Measurements from ENCODE around the gene HLA-B. TPM values are rescaled to one million over a fixed set of nuclear protein-coding genes. Genes with fewer than 3 reads are reported as not detected.

The HLA-B gene
- polyA plus RNA-seq, 3 donors, result 5,055 to 6,999 (median 6,126) TPM

DNA sequence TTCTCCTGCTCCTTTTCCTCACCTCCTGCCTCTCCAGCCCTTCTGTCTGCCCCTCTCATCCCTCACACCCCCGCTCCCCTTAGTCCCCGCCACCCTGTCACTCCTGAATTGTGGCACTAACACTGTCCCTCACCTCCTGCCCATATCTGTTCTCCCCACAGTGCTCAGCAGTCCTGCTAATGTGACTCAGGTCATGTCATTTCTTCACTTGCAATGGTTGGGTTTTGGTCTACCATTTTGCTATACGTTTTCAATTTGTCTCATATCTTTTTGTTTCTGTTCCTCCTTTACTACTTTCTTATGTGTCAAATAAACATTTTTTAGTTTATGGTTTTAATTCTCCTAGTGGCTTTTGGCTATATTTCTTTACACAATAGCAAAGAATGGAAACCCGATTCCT, 1.3 kb upstream of the HLA-B start:
- H3K4me3 Mint-ChIP-seq, result peak overlapping the region; percentile 95 to 97
- H2AFZ ChIP-seq (ENCODE audit: insufficient read depth, low read depth, low read length, poor library complexity, severe bottlenecking), result peak overlapping the region; percentile 53
- peaks cover 34% of the 10 kb centered on the region for H4K20me1 ChIP-seq (ENCODE audit: insufficient read depth, low read length)
- TF ChIP-seq, protein P1, sequence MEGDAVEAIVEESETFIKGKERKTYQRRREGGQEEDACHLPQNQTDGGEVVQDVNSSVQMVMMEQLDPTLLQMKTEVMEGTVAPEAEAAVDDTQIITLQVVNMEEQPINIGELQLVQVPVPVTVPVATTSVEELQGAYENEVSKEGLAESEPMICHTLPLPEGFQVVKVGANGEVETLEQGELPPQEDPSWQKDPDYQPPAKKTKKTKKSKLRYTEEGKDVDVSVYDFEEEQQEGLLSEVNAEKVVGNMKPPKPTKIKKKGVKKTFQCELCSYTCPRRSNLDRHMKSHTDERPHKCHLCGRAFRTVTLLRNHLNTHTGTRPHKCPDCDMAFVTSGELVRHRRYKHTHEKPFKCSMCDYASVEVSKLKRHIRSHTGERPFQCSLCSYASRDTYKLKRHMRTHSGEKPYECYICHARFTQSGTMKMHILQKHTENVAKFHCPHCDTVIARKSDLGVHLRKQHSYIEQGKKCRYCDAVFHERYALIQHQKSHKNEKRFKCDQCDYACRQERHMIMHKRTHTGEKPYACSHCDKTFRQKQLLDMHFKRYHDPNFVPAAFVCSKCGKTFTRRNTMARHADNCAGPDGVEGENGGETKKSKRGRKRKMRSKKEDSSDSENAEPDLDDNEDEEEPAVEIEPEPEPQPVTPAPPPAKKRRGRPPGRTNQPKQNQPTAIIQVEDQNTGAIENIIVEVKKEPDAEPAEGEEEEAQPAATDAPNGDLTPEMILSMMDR (IDR thresholded peaks at IDR 0.05), result no peak
- H3K4me1 Mint-ChIP-seq, result peaks cover 40% of the 10 kb centered on the region
- H3K4me2 ChIP-seq (replicated peaks; ENCODE audit: extremely low read depth, low read length, poor library complexity, severe bottlenecking), result peak overlapping the region; percentile 69
- no peaks in the 10 kb centered on the region for H3K27me3 ChIP-seq (ENCODE audit: control insufficient read depth in 2 of 2, insufficient read depth in 2 of 2, low read length in 2 of 2)
- DNase-seq, result peak in 2 of 3 donors; percentile 34 to 38
- no peaks in the 10 kb centered on the region for H3K9me3 ChIP-seq (replicated peaks in 1 of 2; ENCODE audit: control insufficient read depth in 1 of 2, insufficient read depth in 1 of 2, low read length in 2 of 2)
- H3K36me3 ChIP-seq (replicated peaks in 1 of 2; ENCODE audit: control insufficient read depth in 1 of 2, insufficient read depth in 2 of 2, low read length in 2 of 2), result peaks cover 27 to 28% of the 10 kb centered on the region in 2 donors
- peaks cover 29 to 32% of the 10 kb centered on the region in 2 donors for H3K36me3 Mint-ChIP-seq
- H3K79me2 ChIP-seq (ENCODE audit: insufficient read depth, low read length), result peaks cover 45% of the 10 kb centered on the region
- peaks cover 3 to 8% (median 4%) of the 10 kb centered on the region in 7 donors for H3K9me3 Mint-ChIP-seq
- H3K27me3 Mint-ChIP-seq (ENCODE audit: low read depth in 3 of 3), result peaks cover 0 to 21% (median 8%) of the 10 kb centered on the region in 3 donors
- intact Hi-C loops (cut with micrococcal nuclease), result no loop called here
- WGBS (ENCODE audit: insufficient coverage), result 65% methylated on average over 2 of the region's 4 CpGs
- H3K27ac ChIP-seq (ENCODE audit: low read depth in 1 of 2, low read length in 2 of 2), result peak overlapping the region; percentile 36 to 95
- H3K27ac Mint-ChIP-seq, result peak overlapping the region; percentile 99 to 100 (median 100)
- peak overlapping the region; percentile 72 to 98 (median 88) for H3K4me3 ChIP-seq (replicated peaks in 1 of 3; ENCODE audit: low read depth in 2 of 3, low read length in 3 of 3)
- peak overlapping the region; percentile 8 for H3K9ac ChIP-seq (ENCODE audit: insufficient read depth, low read length, poor library complexity, severe bottlenecking)
- peaks cover 32 to 38% of the 10 kb centered on the region in 2 donors for H3K4me1 ChIP-seq (ENCODE audit: control insufficient read depth in 1 of 2, insufficient read depth in 2 of 2, low read length in 2 of 2)

DNA sequence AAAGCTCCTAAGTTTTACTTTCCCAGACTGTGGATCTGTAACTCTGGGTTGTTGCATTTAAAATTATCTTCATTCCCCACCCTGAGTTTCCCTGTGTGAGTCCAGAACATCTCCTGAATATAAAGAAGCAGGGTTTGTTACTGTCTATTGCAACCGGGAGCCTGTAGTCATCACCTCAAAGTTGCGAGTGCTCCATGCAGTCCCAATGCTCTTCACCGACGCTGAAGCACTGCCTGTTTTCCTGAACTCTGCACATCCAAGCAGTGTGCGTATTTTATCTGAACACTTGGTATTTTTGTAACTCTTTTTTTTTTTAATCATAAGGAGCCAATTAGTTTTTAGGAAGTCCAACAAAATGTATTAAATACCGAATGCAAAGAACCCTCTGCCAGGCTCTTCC, 907 bp upstream of the HLA-B start:
- intact Hi-C loops (cut with micrococcal nuclease), result no loop called here
- no peaks in the 10 kb centered on the region for H3K9me3 ChIP-seq (replicated peaks in 1 of 2; ENCODE audit: control insufficient read depth in 1 of 2, insufficient read depth in 1 of 2, low read length in 2 of 2)
- DNase-seq, result peak in 1 of 3 donors; percentile 47
- H3K4me1 ChIP-seq (ENCODE audit: control insufficient read depth in 1 of 2, insufficient read depth in 2 of 2, low read length in 2 of 2), result peaks cover 29 to 42% of the 10 kb centered on the region in 2 donors
- WGBS (ENCODE audit: insufficient coverage), result 4% methylated on average over 3 of the region's 6 CpGs
- H3K79me2 ChIP-seq (ENCODE audit: insufficient read depth, low read length), result peaks cover 46% of the 10 kb centered on the region
- peak overlapping the region; percentile 69 for H3K4me2 ChIP-seq (replicated peaks; ENCODE audit: extremely low read depth, low read length, poor library complexity, severe bottlenecking)
- H3K9ac ChIP-seq (ENCODE audit: insufficient read depth, low read length, poor library complexity, severe bottlenecking), result peak overlapping the region; percentile 98
- Mint-ChIP-seq H3K9me3 (peaks cover 3 to 8% (median 4%) of the 10 kb centered on the region in 7 donors), H3K4me3 (peak overlapping the region; percentile 95 to 97), H3K36me3 (peaks cover 33 to 36% of the 10 kb centered on the region in 2 donors), H3K27me3 (ENCODE audit: low read depth in 3 of 3) (peaks cover 0 to 24% (median 8%) of the 10 kb centered on the region in 3 donors), H3K4me1 (peaks cover 40% of the 10 kb centered on the region), H3K27ac (peak overlapping the region; percentile 99 to 100 (median 100))
- peaks cover 27 to 32% of the 10 kb centered on the region in 2 donors for H3K36me3 ChIP-seq (replicated peaks in 1 of 2; ENCODE audit: control insufficient read depth in 1 of 2, insufficient read depth in 2 of 2, low read length in 2 of 2)
- H3K27ac ChIP-seq (ENCODE audit: low read depth in 1 of 2, low read length in 2 of 2), result peak overlapping the region; percentile 36 to 95
- TF ChIP-seq, protein P1 (IDR thresholded peaks at IDR 0.05), result no peak
- H3K27me3 ChIP-seq (ENCODE audit: control insufficient read depth in 2 of 2, insufficient read depth in 2 of 2, low read length in 2 of 2), result no peaks in the 10 kb centered on the region
- peaks cover 38% of the 10 kb centered on the region for H4K20me1 ChIP-seq (ENCODE audit: insufficient read depth, low read length)
- peak overlapping the region; percentile 72 to 98 (median 88) for H3K4me3 ChIP-seq (replicated peaks in 1 of 3; ENCODE audit: low read depth in 2 of 3, low read length in 3 of 3)
- peak overlapping the region; percentile 53 for H2AFZ ChIP-seq (ENCODE audit: insufficient read depth, low read depth, low read length, poor library complexity, severe bottlenecking)
